ENCODE measurements around the gene BCR. TPM values are rescaled to one million over a fixed set of nuclear protein-coding genes. Genes with fewer than 3 reads are reported as not detected.

BCR gene
- total RNA-seq, 4 donors from 2014 or later, result 72.8 to 87.8 (median 79.3) TPM

DNA sequence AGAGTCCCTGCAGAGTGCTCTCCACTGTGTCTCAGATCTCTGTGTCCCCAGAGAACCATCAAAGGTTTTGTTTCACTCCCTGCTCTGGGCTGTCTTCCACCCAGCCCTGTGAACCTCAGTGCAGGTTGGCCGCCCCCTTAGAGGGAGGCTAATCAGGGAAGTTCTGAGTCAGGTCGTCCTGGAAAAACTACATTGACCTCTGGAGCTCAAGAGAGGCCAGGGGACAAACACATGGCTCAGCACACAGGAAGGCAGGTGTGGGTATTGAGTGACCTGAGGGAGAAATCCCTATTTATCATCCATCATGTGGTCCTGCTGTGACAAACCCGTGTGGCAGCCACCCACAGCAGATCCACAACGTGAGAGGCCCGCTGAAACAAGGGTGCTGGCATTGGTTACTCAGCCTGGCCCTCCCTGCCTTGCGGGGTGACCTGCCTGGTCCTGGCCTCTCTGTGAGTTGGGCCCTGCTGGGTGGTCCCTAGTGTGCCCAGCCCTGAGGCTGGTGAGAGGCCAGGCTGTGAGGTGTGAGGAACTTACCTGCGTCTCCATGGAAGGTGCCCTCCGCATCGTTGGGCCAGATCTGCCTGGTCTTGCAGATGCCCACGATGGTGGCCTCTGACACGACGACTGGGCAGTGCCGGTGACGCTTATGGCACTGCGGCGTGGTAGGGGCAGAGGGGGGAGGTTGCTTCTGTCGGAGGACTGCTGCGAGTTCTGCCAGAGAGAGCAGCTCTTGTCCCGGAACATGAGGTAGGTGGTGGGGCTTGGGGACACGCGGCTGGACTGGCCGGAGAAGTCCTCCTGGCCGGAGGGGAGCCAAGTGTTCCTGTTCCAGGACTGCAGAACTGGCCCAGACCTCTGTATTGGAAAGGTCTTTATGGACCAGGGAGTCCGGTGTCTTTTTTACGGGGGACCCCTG is 669 bp upstream of the BCR start:
- Histone ChIP-seq H3K27me3 (no peaks in the 10 kb centered on the region), H3K36me3 (no peaks in the 10 kb centered on the region), H3K9me3 (no peaks in the 10 kb centered on the region), H3K4me1 (peaks cover 56% of the 10 kb centered on the region), H3K4me3 (peak overlapping the region; percentile 66), H3K27ac (peak overlapping the region; percentile 76)
- TF ChIP-seq, protein P1, sequence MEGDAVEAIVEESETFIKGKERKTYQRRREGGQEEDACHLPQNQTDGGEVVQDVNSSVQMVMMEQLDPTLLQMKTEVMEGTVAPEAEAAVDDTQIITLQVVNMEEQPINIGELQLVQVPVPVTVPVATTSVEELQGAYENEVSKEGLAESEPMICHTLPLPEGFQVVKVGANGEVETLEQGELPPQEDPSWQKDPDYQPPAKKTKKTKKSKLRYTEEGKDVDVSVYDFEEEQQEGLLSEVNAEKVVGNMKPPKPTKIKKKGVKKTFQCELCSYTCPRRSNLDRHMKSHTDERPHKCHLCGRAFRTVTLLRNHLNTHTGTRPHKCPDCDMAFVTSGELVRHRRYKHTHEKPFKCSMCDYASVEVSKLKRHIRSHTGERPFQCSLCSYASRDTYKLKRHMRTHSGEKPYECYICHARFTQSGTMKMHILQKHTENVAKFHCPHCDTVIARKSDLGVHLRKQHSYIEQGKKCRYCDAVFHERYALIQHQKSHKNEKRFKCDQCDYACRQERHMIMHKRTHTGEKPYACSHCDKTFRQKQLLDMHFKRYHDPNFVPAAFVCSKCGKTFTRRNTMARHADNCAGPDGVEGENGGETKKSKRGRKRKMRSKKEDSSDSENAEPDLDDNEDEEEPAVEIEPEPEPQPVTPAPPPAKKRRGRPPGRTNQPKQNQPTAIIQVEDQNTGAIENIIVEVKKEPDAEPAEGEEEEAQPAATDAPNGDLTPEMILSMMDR (IDR thresholded peaks at IDR 0.05), result no peak
- TF ChIP-seq POLR2A (IDR thresholded peaks at IDR 0.05) (no peak), POLR2AphosphoS5 (IDR thresholded peaks at IDR 0.05) (no peak), EP300 (IDR thresholded peaks at IDR 0.05) (no peak)
- 75% methylated on average over 1 of the region's 25 CpGs for WGBS
- peak in 1 of 2 donors; percentile 72 for DNase-seq (ENCODE audit: low spot score in 2 of 2)

DNA sequence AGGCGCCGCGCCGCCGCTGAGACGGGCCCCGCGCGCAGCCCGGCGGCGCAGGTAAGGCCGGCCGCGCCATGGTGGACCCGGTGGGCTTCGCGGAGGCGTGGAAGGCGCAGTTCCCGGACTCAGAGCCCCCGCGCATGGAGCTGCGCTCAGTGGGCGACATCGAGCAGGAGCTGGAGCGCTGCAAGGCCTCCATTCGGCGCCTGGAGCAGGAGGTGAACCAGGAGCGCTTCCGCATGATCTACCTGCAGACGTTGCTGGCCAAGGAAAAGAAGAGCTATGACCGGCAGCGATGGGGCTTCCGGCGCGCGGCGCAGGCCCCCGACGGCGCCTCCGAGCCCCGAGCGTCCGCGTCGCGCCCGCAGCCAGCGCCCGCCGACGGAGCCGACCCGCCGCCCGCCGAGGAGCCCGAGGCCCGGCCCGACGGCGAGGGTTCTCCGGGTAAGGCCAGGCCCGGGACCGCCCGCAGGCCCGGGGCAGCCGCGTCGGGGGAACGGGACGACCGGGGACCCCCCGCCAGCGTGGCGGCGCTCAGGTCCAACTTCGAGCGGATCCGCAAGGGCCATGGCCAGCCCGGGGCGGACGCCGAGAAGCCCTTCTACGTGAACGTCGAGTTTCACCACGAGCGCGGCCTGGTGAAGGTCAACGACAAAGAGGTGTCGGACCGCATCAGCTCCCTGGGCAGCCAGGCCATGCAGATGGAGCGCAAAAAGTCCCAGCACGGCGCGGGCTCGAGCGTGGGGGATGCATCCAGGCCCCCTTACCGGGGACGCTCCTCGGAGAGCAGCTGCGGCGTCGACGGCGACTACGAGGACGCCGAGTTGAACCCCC is 798 bp downstream of the BCR start:
- peak overlapping the region; percentile 62 for H3K27ac ChIP-seq
- peak overlapping the region; percentile 66 for H3K4me3 ChIP-seq
- no peaks in the 10 kb centered on the region for H3K27me3 ChIP-seq
- 45% methylated on average over 27 of the region's 112 CpGs for WGBS
- DNase-seq (ENCODE audit: low spot score in 2 of 2), result peak in 1 of 2 donors; percentile 73
- TF ChIP-seq POLR2A (IDR thresholded peaks at IDR 0.05) (no peak), POLR2AphosphoS5 (IDR thresholded peaks at IDR 0.05) (no peak), EP300 (IDR thresholded peaks at IDR 0.05) (no peak)
- TF ChIP-seq, protein P1 (IDR thresholded peaks at IDR 0.05), result no peak
- H3K36me3 ChIP-seq, result no peaks in the 10 kb centered on the region
- no peaks in the 10 kb centered on the region for H3K9me3 ChIP-seq
- peaks cover 59% of the 10 kb centered on the region for H3K4me1 ChIP-seq

DNA sequence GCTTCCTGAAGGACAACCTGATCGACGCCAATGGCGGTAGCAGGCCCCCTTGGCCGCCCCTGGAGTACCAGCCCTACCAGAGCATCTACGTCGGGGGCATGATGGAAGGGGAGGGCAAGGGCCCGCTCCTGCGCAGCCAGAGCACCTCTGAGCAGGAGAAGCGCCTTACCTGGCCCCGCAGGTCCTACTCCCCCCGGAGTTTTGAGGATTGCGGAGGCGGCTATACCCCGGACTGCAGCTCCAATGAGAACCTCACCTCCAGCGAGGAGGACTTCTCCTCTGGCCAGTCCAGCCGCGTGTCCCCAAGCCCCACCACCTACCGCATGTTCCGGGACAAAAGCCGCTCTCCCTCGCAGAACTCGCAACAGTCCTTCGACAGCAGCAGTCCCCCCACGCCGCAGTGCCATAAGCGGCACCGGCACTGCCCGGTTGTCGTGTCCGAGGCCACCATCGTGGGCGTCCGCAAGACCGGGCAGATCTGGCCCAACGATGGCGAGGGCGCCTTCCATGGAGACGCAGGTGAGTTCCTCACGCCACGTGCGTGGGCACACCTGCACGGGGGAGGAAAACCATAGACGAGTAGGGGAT is 1.5 kb downstream of the BCR start:
- H3K27me3 ChIP-seq, result no peaks in the 10 kb centered on the region
- H3K9me3 ChIP-seq, result no peaks in the 10 kb centered on the region
- H3K4me3 ChIP-seq, result peak overlapping the region; percentile 66
- H3K36me3 ChIP-seq, result no peaks in the 10 kb centered on the region
- 44% methylated on average over 10 of the region's 43 CpGs for WGBS
- H3K27ac ChIP-seq, result peak overlapping the region; percentile 40
- TF ChIP-seq POLR2A (IDR thresholded peaks at IDR 0.05), result no peak
- peaks cover 59% of the 10 kb centered on the region for H3K4me1 ChIP-seq
- DNase-seq (ENCODE audit: low spot score in 2 of 2), result no peak

DNA sequence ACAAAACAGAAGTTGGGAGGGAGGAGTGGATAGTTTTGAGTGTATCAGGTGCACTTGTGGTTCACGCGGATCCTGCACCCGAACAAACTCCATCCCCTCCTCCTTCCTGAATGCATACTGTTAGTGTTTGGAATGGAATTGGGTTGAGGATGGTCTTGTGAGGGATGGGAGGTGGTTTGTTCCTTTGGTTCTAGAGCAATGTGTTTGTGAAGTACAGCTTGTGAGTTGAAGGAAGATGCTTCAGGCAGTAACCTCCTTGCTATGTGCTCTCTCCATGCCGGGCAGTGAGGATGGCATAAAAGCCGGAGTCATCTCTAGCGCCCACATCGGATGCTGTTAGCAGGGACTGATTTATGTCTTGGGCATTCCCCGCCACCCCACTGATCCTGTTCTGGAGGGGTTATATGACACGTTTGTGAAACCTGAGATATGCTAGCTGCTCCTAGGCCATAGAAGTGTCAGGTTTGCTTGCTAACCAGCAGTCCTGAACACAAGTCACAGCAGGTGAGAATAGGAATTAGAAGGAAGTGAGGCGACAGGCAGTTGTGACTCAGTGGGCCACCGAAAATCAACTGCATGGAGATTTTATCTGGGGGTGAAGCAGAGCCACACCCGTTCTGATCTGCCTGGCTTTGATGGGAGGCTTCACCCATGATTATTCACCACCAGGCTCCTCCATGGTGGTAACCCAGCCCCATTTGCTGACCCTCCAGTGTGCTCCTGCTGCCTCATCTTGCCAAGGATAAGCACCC is 2.2 kb downstream of the BCR start:
- H3K27ac ChIP-seq, result peak overlapping the region; percentile 40
- WGBS, result 28% methylated on average over 10 of the region's 12 CpGs
- TF ChIP-seq EP300 (IDR thresholded peaks at IDR 0.05) (no peak), POLR2AphosphoS5 (IDR thresholded peaks at IDR 0.05) (no peak), POLR2A (IDR thresholded peaks at IDR 0.05) (no peak)
- TF ChIP-seq, protein P1 (IDR thresholded peaks at IDR 0.05), result no peak
- H3K4me3 ChIP-seq, result peak overlapping the region; percentile 66
- DNase-seq (ENCODE audit: low spot score in 2 of 2), result no peak
- H3K4me1 ChIP-seq, result peaks cover 59% of the 10 kb centered on the region
- H3K9me3 ChIP-seq, result no peaks in the 10 kb centered on the region
- no peaks in the 10 kb centered on the region for H3K27me3 ChIP-seq
- no peaks in the 10 kb centered on the region for H3K36me3 ChIP-seq

DNA sequence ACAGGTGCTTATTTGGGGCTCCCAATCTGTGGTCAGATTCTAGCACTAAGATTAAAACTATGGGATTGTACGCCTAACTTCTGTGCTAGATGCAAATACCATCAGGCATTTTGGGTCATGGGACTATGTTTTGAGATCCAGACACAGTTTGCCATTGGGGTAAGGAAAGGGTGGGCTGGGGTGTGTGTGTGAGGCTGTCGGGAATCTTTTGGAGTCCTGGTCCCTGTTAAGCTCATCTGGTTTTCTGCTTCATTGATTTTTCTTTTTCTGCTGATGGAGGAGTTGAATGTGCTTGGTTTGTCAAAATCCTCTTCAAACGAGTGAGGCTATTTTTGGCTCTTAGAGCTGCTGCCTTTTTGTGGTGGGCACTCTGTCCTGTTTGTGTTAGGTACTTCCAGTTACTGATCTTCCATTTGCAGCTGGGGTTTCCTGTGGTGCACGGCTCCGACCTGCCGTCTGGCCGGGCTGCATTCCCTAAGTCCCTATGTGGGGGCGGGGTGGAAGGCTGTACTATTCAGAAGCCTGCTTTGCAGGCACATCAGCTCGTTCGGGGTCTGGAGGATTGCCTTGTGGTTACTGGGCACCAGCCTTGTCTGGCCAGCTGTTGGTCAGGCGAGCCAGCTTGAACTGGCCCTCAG is 2.9 kb downstream of the BCR start:
- WGBS, result 16% methylated on average over 10 of the region's 11 CpGs
- no peak overlapping the region for H3K27ac ChIP-seq
- no peak for DNase-seq (ENCODE audit: low spot score in 2 of 2)
- TF ChIP-seq, protein P1 (IDR thresholded peaks at IDR 0.05), result no peak
- no peak for TF ChIP-seq POLR2A (IDR thresholded peaks at IDR 0.05)
- no peak for TF ChIP-seq EP300 (IDR thresholded peaks at IDR 0.05)
- no peak for TF ChIP-seq POLR2AphosphoS5 (IDR thresholded peaks at IDR 0.05)
- no peaks in the 10 kb centered on the region for H3K27me3 ChIP-seq
- peak overlapping the region; percentile 66 for H3K4me3 ChIP-seq
- no peaks in the 10 kb centered on the region for H3K36me3 ChIP-seq
- peaks cover 59% of the 10 kb centered on the region for H3K4me1 ChIP-seq
- H3K9me3 ChIP-seq, result no peaks in the 10 kb centered on the region

All from suprapubic skin (tissue), 4 donors.